NCI-H2029 (cell line): ENCODE measurements around the gene OR8G5.
"Not testable (repeated sequence)": the region's sequence is repeated elsewhere in the genome, so short reads cannot be mapped to it uniquely, and the experiment has no call there.

ENCODE experiments used
- DNase-seq: peaks from one replicate; lab custom pipeline; 2025; lab: John Stamatoyannopoulos, UW

OR8G5 gene

GRCh38 chr11:124256076-124256475 lies at the start of gene OR8G5:
Gene OR8G5, plus strand, starts transcription at chr11:124256376. Its CDS starts 8,556 bp downstream, at chr11:124264932.
- DNase-seq, result no peak

GRCh38 chr11:124207102-124207792 lies 48.9 kb upstream of the OR8G5 start:
- no peak for DNase-seq

GRCh38 chr11:124209824-124210357 lies 46.3 kb upstream of the OR8G5 start:
- DNase-seq, result no peak

GRCh38 chr11:124210421-124210820 lies 45.8 kb upstream of the OR8G5 start:
- DNase-seq, result no peak

- DNase-seq, result no peak
Measured at GRCh38 chr11:124211321-124211720, 44.9 kb upstream of the OR8G5 start.

GRCh38 chr11:124214027-124214426 lies 42.1 kb upstream of the OR8G5 start:
- no peak for DNase-seq

GRCh38 chr11:124219126-124219525 lies 37.0 kb upstream of the OR8G5 start:
- DNase-seq, result no peak

- no peak for DNase-seq
Measured at GRCh38 chr11:124222407-124222806, 33.8 kb upstream of the OR8G5 start.

- not testable (repeated sequence) for DNase-seq
Measured at GRCh38 chr11:124224618-124225423, 31.4 kb upstream of the OR8G5 start.

GRCh38 chr11:124225471-124225870 lies 30.7 kb upstream of the OR8G5 start:
- no peak for DNase-seq

- DNase-seq, result no peak
Measured at GRCh38 chr11:124233376-124233775, 22.8 kb upstream of the OR8G5 start.

- no peak for DNase-seq
Measured at GRCh38 chr11:124238512-124238911, 17.7 kb upstream of the OR8G5 start.

GRCh38 chr11:124240621-124241397 lies 15.4 kb upstream of the OR8G5 start, which contains the start of gene OR8G1:
Gene OR8G1, plus strand, starts transcription at chr11:124241095. Its CDS starts 8,581 bp downstream, at chr11:124249676.
- no peak for DNase-seq

- DNase-seq, result not testable (repeated sequence)
Measured at GRCh38 chr11:124249869-124250268, 6.3 kb upstream of the OR8G5 start.

- not testable (repeated sequence) for DNase-seq
Measured at GRCh38 chr11:124265041-124265440, 8.9 kb downstream of the OR8G5 start.

- not testable (repeated sequence) for DNase-seq
Measured at GRCh38 chr11:124270886-124271285, 14.7 kb downstream of the OR8G5 start.

- DNase-seq, result no peak
Measured at GRCh38 chr11:124274000-124274399, 17.8 kb downstream of the OR8G5 start.

GRCh38 chr11:124276081-124276480 lies 19.9 kb downstream of the OR8G5 start:
- no peak for DNase-seq

GRCh38 chr11:124277207-124277606 lies 21.0 kb downstream of the OR8G5 start:
- no peak for DNase-seq

GRCh38 chr11:124277804-124278203 lies 21.6 kb downstream of the OR8G5 start:
- no peak for DNase-seq

- DNase-seq, result no peak
Measured at GRCh38 chr11:124278261-124278660, 22.1 kb downstream of the OR8G5 start.
